Thymus (tissue), 11 donors: ENCODE measurements around the gene C3orf38. TPM values are rescaled to one million over a fixed set of nuclear protein-coding genes. Genes with fewer than 3 reads are reported as not detected.
"Not testable (repeated sequence)": the region's sequence is repeated elsewhere in the genome, so short reads cannot be mapped to it uniquely, and the experiment has no call there.

Experiments used
- DNase-seq, 9 donors: peaks; one replicate each; pipeline ENCODE4 v3.0.0-alpha.2; 2013; ENCODE audit warnings: low spot score in 9 of 9, low read depth in 6 of 9, missing footprints in 1 of 9
- H3K27ac ChIP-seq, 2 donors: one replicate each; pipeline ENCODE4 v1.5.1; 2013; ENCODE audit warnings: control low read depth in 1 of 2, low read depth in 1 of 2, low read length in 1 of 2, mild to moderate bottlenecking in 1 of 2, moderate library complexity in 1 of 2
- H3K27me3 ChIP-seq, 2 donors: one replicate each; pipeline ENCODE4 v1.5.1; 2013; ENCODE audit warnings: low read length in 1 of 2; ENCODE audit not compliant: control insufficient read depth in 2 of 2, insufficient read depth in 1 of 2
- H3K36me3 ChIP-seq, 2 donors: one replicate each; pipeline ENCODE4 v1.5.1; 2013; ENCODE audit warnings: low read length in 1 of 2, mild to moderate bottlenecking in 1 of 2, moderate library complexity in 1 of 2; ENCODE audit not compliant: control insufficient read depth in 2 of 2, insufficient read depth in 2 of 2
- H3K4me1 ChIP-seq, 2 donors: one replicate each; pipeline ENCODE4 v1.5.1; 2013; ENCODE audit warnings: low read length in 2 of 2; ENCODE audit not compliant: control insufficient read depth in 2 of 2, insufficient read depth in 2 of 2
- H3K4me3 ChIP-seq, 2 donors: one replicate each; pipeline ENCODE4 v1.5.1; 2013; ENCODE audit warnings: low read length in 2 of 2, control low read depth in 1 of 2, mild to moderate bottlenecking in 1 of 2
- H3K9me3 ChIP-seq, 2 donors: one replicate each; pipeline ENCODE4 v1.5.1; 2013; ENCODE audit warnings: low read length in 1 of 2, mild to moderate bottlenecking in 1 of 2; ENCODE audit not compliant: control insufficient read depth in 2 of 2, insufficient read depth in 1 of 2
- WGBS: extraction: QIAGEN DNeasy Blood & Tissue Kit; methylation state at CpG from one replicate; pipeline ENCODE4 v1.1.7; 2013; 5-methylcytosine and 5-hydroxymethylcytosine counted together
- polyA plus RNA-seq: library from polyadenylated mRNA; stranded (reverse); fragments of 200-250 nt; gene quantifications from one replicate; pipeline ENCODE4 v1.2.3, GENCODE V29; 2013
- total RNA-seq: library from RNA; stranded (reverse); fragments of 120-200 nt; gene quantifications from one replicate; pipeline ENCODE4 v1.2.4, GENCODE V29; 2013
- donor health status: healthy.

Gene C3orf38
- total and polyA plus RNA-seq, 2 donors = 16.7 to 40.4 TPM

DNA sequence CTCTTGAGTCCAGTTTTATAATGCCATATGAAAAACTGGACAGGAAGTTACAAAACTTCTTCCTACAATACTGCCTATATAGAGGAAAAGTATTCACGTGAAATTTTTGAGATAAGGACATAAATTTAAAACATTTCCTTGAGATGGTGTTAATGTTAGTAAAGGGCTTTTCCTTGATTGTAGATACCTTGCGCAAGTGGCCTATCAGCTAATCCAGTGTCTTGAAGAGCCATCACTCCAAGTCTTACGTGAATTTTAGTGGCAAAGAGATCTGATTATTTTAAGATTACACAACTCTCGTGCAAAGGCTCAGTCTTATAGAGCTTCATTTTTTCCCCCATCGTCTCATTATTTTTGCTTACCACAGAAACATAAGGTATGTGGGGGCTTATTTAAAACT is 18.4 kb downstream of the C3orf38 start:
- Histone ChIP-seq H3K27me3 (no peaks in the 10 kb centered on the region), H3K9me3 (no peaks in the 10 kb centered on the region), H3K36me3 (no peaks in the 10 kb centered on the region), H3K27ac (no peak overlapping the region), H3K4me3 (no peak overlapping the region), H3K4me1 (no peaks in the 10 kb centered on the region)
- no peak for DNase-seq
- WGBS = 91% methylated on average over 5 of the region's 5 CpGs

DNA sequence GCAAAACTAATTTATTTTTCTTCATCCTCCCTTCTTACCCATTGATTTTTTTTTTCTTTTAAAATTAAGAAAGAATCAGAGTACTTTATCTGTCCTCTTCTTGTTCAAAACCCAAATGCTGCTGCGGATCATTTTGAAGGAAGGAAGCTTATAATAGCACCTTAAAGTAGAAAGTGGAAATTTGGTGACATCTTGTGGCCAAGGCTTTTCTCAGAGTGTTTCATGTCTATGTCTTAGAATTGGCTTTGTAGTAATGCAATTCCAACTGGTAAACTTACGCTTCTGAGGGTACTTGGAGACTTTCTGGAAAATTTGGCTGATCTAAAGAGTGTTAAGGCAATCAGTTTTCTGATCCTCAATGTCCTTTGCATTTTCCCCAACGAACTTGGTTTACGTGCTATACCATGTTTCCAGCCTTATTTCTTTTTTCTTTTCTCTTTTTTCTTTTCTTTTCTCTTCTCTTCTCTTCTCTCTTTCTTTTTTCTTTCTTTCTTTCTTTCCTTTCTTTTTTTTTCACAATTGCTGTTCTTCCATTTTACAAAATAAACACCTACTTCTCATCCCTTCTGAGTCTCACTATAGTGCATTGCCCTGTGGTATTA is 30.7 kb downstream of the C3orf38 start:
- DNase-seq = peak; percentile 16 to 78 (median 46)

DNA sequence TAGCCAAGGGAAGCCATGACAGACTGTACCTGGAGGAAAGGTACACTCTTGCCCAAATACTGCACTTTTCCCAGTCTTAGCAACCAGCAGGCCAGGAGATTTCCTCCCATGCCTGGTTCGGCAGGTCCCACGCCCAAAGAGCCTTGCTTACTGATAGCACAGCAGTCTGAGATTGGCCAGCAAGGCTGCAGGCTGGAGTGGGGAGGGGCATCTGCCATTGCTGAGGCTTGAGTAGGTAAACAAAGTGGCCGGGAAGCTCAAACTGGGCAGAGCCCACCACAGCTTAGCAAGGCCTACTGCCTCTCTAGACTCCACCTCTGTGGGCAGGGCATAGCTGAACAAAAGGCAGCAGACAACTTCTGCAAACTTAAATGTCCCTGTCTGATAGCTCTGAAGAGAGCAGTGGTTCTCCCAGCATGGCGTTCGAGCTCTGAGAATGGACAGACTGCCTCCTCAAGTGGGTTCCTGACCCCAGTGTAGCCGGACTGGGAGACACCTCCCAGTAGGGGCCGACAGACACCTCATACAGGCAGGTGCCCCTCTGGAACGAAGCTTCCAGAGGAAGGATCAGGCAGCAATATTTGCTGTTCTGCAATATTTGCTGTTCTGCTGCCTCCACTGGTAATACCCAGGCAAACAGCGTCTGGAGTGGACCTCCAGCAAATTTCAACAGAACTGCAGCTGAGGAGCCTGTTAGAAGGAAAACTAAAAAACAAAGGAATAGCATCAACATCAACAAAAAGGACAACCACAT is 32.6 kb downstream of the C3orf38 start:
- H3K4me3 ChIP-seq, H3K4me1 ChIP-seq, H3K36me3 ChIP-seq, DNase-seq, H3K27ac ChIP-seq, H3K9me3 ChIP-seq, H3K27me3 ChIP-seq: not testable (repeated sequence)
- 96% methylated on average over 9 of the region's 9 CpGs for WGBS

More for the DNA sequence above, 30.7 kb downstream of the C3orf38 start:
- no peak overlapping the region for H3K4me3 ChIP-seq
- H3K9me3 ChIP-seq = no peaks in the 10 kb centered on the region
- peaks cover 0 to 3% of the 10 kb centered on the region in 2 donors for H3K4me1 ChIP-seq
- 61% methylated on average over 4 of the region's 4 CpGs for WGBS
- no peaks in the 10 kb centered on the region for H3K36me3 ChIP-seq
- no peaks in the 10 kb centered on the region for H3K27me3 ChIP-seq
- no peak overlapping the region for H3K27ac ChIP-seq

DNA sequence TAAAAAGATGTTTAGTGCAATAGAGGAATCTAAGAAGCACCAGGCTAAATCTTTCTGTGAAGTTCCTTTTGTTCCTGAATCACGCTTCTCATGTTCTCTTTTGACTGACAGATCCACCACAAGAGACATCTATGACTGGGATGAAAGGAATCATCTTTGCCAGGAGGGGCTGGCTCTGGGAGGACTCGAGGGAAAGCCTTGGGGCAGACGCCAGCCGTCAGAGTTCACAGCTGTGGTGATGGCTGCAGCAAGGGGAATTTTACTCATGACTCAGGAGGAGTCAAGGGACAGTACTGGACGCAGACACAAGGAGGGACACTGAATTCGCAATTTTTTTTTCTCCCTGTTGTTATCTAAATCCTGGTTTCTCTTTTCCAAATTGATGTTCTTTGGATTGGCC is 38.7 kb downstream of the C3orf38 start:
- H3K36me3 ChIP-seq = no peaks in the 10 kb centered on the region
- 93% methylated on average over 6 of the region's 6 CpGs for WGBS

DNA sequence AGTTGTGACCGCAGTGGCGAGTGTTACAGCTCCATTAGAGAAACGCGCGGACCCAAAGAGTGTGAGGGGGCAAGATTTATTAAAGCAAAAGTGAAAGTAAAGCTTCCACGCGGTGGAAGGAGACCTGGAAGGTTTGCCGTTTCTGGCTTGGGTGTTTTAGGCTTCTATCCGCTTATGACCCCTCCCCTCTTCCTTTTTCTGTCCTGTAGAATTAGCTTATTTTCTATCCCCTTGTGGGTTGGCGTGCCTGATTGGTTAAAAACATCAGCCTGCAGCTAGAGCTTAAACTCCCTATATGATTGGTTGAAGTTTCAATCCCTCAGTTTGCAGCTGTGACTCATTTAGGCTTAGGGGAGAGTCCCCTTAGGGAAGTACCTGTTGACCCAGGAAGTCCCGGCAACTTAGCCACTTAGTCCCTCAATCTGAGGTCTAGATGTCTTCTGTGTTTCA is 39.6 kb downstream of the C3orf38 start:
- WGBS = 96% methylated on average over 11 of the region's 11 CpGs
- Histone ChIP-seq H3K9me3 (no peaks in the 10 kb centered on the region), H3K27me3 (no peaks in the 10 kb centered on the region), H3K4me3 (no peak overlapping the region), H3K27ac (no peak overlapping the region), H3K4me1 (no peaks in the 10 kb centered on the region), H3K36me3 (no peaks in the 10 kb centered on the region)
- DNase-seq = no peak

More for the DNA sequence above, 38.7 kb downstream of the C3orf38 start:
- Histone ChIP-seq H3K27me3 (no peaks in the 10 kb centered on the region), H3K27ac (no peak overlapping the region), H3K4me3 (no peak overlapping the region), H3K9me3 (no peaks in the 10 kb centered on the region), H3K4me1 (no peaks in the 10 kb centered on the region)
- no peak for DNase-seq

DNA sequence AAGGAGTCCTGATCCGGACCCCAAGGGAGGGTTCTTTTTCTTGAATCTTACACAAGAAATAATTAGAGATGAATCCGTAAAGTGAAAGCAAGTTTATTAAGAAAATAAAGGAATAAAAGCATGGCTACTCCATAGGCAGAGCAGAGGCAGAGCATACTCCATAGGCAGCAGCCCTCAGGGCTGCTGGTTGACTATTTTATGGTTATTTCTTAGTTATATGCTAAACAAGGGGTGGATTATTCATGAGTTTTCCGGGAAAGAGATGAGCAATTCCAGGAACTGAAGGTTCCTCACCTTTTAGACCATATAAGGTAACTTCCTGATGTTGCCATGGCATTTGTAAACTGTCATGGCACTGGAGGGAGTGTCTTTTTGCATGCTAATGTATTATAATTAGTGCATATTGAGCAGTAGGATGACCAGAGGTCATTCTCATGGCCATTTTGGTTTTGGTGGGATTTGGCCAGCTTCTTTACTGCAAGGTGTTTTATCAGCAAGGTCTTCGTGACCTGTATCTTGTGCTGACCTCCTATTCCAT is 42.2 kb downstream of the C3orf38 start:
- 85% methylated on average over 4 of the region's 4 CpGs for WGBS
- Histone ChIP-seq H3K9me3 (no peaks in the 10 kb centered on the region), H3K4me3 (no peak overlapping the region), H3K27ac (no peak overlapping the region), H3K27me3 (no peaks in the 10 kb centered on the region), H3K4me1 (no peaks in the 10 kb centered on the region), H3K36me3 (no peaks in the 10 kb centered on the region)
- no peak for DNase-seq

DNA sequence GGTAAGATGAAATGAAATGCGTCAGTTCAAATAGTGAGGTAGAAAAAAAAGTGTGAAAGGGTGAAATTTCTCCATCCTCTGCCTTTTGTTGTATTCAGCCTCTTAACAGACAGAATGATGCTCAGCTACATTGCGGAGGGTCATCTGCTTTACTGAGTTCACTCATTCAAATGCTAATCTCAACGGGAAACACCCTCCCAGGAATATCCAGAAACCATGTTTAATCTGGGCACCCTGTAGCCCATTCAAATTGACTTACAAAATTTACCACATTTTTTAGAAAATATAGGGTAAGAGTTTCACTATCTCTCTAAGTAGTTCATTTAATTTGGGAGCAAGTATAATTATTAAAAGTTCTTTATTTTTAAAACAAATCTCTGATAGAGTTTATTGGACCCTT is 42.9 kb downstream of the C3orf38 start:
- Histone ChIP-seq H3K4me1 (no peaks in the 10 kb centered on the region), H3K9me3 (no peaks in the 10 kb centered on the region), H3K27ac (no peak overlapping the region), H3K4me3 (no peak overlapping the region), H3K36me3 (no peaks in the 10 kb centered on the region), H3K27me3 (no peaks in the 10 kb centered on the region)
- WGBS = 76% methylated on average over 3 of the region's 3 CpGs
- no peak for DNase-seq

DNA sequence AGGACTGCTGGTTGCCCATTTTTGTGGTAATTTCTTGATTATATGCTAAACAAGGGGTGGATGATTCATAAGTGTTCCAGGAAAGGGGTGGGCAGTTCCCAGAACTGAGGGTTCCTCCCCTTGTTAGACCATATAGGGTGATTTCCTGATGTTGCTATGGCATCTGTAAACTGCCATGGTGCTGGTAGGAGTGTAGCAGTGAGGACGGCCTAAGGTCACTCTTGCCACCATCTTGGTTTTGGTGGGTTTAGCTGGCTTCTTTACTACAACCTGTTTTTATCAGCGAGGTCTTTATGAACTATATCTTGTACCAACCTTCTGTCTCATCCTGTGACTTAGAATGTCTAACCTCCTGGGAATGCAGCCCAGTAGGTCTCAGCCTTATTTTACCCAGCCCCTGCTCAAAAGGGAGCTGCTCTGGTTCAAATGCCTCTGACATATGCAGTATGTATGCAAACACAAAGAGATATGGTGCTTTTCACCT is 46.2 kb downstream of the C3orf38 start:
- Histone ChIP-seq H3K27ac (no peak overlapping the region), H3K27me3 (no peaks in the 10 kb centered on the region), H3K4me1 (no peaks in the 10 kb centered on the region), H3K36me3 (no peaks in the 10 kb centered on the region), H3K4me3 (no peak overlapping the region), H3K9me3 (no peaks in the 10 kb centered on the region)
- no peak for DNase-seq
- 99% methylated on average over 2 of the region's 2 CpGs for WGBS

DNA sequence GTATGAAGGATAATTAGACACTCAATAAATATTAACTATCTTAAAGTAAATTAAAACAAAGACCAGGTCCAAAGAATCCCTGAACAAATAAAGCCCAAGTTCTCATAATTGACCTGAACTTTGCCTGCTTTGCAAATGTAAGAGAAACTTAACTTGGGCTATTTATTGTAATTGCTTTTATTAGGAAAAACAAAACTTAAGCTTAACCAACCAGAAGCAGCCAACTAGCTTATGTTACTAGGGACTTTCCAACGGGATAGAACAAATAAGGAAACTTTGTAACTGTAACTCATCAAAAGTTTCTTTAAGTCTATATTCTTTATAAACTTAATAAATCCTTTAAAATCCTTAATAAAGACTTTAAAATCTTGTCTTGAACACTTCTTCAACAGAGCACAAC is 48.4 kb downstream of the C3orf38 start:
- Histone ChIP-seq H3K27ac (no peak overlapping the region), H3K36me3 (no peaks in the 10 kb centered on the region), H3K9me3 (no peaks in the 10 kb centered on the region), H3K4me3 (no peak overlapping the region), H3K4me1 (no peaks in the 10 kb centered on the region), H3K27me3 (no peaks in the 10 kb centered on the region)
- no peak for DNase-seq
- 91% methylated on average over 1 of the region's 1 CpG for WGBS
